Suprapubic skin (tissue), 3 donors: ENCODE measurements around the gene TEX26.

Experiments used
- CTCF ChIP-seq, 2 donors: fragments of 200-600 bp in 1 of 2; fragments of 450-650 bp in 1 of 2; sonication (generic) in 1 of 2; IDR thresholded peaks; one replicate each; pipeline ENCODE4 v1.5.1; 2016 to 2019; ENCODE audit warnings: antibody characterized with exemption in 2 of 2, mild to moderate bottlenecking in 1 of 2, moderate library complexity in 1 of 2
- POLR2AphosphoS5 ChIP-seq, 3 donors: sonication (generic); formaldehyde crosslinking; IDR thresholded peaks; one replicate each; pipeline ENCODE4 v1.6.1; 2017; ENCODE audit warnings: antibody characterized with exemption in 3 of 3

DNA sequence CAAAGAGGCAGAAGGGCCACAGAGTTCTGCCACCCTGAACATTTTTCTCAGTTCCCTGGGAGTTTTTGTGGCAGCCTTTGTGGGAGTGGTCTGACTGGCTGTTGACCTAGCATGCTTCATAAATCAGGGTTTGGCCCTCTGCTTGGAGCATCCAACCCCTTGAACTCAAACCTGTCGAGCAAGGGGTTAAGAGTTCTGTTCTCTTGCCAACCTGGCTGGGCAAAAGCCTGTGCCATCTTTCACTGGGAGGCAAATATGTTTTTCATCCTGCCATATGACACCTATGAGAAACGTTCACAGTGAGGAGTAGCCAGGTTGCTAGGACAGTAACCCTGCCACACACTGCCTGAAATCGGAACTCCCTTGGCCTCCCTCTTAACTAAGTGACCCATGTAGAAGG is 7.7 kb upstream of the TEX26 start:
- TF ChIP-seq CTCF (IDR thresholded peaks at IDR 0.05) (no peak), POLR2AphosphoS5 (IDR thresholded peaks at IDR 0.05) (no peak)
